DMS114 treated with DMSO at 0.1 percent for 48 hours (cell line): ENCODE measurements around the gene ZNF835.
A peak's percentile ranks its signal among the peaks of the same experiment; 100 is the strongest.
"Not testable (repeated sequence)": the region's sequence is repeated elsewhere in the genome, so short reads cannot be mapped to it uniquely, and the experiment has no call there.

Experiments used
- DNase-seq: peaks from one replicate; lab custom pipeline; 2025; ENCODE audit not compliant: unreplicated experiment; lab: John Stamatoyannopoulos, UW

Gene ZNF835

DNA sequence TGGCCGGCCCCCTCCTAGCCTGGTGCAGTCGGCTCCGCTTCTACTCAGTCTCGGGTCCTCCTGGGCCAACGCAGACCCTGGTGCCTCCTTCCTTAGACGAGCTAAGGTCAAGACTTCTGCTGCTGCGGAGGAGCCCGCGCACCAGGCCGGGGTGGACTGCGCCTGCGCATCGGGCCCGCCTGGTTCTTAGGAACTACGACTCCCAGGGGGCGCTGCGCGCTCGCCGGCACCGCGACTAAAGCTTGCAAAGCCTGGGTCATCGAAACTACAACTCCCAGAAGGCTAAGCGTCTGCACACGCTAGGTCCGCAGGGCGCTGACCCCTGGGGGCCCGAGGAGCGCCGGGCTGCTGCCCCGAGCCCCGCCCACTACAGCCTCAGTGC, at the start of gene ZNF835:
ZNF835 (minus strand) TSS at position 145 of the 382 bp plus-strand sequence. CDS start 6,559 bp downstream, outside the sequence.
- DNase-seq: peak; percentile 85

DNA sequence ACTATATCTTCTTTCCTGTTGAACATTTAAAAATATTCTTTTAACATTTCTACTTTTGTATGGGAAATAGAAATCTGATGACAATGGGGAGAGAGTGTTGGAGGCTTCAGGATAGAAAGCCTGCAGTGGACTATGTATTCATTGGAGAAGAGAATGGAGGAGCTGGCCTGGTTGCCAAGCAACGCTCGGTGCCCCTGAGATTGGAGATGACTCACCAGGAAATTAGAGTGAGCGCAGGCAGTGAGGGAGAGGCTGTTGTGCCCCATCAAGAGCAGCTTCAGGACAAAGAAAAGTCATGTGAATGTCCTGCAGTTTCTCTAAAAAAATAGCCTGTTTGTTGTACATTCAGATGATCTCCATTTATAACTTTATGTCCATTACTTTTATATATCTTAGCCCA, 48.7 kb upstream of the ZNF835 start:
- no peak for DNase-seq

DNA sequence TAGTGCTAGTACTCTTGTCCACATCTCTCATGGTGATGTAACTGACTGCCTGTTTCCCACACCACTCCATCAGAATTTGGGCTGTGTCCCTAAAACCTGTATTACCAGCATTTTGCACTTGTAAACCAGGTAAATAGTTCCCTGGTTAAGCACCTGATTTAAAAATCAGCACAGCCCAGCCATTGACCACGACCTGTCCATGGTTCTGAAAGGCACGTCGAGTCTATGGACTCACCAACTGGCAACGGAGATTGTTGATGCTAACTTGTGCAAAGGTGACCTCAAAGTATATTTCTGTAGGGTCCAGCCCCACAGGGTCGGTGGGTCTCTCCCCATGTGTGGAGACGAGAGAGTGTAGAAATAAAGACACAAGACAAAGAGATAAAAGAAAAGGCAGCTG, 46.7 kb upstream of the ZNF835 start:
- DNase-seq: no peak

DNA sequence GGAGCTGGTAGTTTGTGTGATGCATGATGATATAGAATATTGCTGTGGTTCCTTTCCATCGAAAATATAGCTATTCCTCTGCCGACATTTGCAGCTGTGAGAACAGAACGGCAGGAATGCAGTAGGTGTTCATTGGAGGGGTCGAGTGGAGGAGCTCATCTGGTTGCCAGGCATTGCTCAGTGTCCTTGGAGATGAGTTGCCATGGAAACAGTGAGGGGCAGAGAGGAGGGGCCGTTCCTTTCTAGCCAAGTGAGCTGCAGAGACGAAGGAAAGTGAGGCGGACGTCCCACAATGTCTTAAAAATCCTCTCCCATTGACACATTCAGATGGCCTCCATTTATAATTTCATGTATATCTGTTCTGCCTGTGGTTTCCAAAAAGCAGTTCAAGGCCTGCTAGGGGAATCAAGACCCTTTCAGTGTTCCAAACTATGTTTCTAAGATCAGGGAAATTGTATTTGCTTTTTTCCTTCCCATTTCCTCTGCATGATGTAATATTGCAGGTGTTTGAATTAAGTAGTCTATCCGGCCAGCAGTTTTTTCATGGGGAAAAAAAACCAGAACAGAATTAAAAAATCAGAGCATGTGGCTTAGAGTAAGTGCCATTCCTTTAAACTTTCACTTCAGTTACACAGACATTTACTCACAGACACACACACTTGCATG, 41.2 kb upstream of the ZNF835 start:
- no peak for DNase-seq

DNA sequence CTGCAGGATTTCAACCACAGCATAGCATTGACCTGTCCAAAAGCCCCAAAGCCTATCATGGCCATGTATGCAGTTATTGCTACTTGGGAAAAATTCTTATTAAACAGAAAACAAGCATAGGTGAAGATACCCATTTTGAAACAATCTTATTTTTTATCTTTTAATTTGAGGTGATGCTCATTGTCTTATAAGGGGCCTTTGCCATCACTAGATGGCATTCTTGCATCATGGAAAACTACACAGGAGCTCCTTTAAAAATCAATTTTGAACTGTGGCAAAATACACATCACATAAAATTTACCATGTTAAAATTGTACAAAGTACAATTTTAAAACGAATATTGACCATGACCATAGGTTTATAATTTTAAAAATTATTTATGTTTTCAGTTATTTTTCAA, 38.9 kb upstream of the ZNF835 start:
- no peak for DNase-seq

DNA sequence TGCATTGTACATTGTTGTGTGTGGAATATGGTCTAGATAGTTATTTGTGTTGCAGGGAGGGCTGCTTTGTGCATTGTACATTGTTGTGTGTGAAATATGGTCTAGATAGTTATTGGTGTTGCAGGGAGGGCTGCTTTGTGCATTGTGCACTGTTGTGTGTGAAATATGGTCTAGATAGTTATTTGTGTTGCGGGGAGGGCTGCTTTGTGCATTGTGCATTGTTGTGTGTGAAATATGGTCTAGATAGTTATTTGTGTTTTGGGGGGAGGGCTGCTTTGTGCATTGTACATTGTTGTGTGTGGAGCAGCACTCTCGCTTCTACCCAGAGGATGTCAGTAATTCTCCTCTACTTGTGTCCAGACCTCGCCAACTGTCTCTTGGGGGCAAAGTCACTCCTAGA, 36.3 kb upstream of the ZNF835 start:
- no peak for DNase-seq

DNA sequence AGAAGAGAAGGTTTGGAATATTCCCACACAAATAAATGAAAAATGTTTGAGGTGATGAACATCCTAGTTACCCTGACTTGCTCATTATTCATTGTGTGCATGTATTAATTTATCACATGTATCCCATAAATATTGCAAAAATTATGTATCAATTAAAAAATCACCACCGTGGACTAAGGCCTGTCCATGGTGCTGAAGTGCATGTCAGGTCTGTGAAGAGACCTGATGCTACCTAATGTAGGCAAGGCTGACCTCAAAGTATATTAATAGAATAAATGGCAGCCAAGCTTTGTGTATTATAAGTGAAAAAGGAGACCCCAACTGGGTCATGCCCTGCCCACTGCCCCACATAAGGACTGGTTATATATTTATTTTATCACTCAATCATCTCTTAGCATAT, 34.4 kb upstream of the ZNF835 start:
- no peak for DNase-seq

DNA sequence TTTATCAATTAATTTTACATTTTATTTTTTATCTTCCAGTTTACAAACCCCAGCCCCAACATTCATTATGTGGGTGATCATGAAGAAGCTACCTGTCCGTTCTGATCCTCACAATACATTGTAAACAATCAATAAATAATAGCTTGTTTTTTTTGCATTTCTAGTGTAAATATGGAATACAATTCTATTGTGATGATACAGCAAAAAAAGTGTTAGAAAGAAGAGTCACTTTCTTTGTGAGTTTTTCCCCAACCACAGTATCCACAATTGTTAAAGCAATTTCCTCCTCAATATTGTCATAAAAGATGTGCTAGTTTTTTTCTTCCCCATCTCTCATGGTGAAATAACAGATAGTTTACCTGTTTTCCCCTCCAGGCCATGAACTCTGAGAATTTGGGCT, 30.3 kb upstream of the ZNF835 start:
- DNase-seq: no peak

DNA sequence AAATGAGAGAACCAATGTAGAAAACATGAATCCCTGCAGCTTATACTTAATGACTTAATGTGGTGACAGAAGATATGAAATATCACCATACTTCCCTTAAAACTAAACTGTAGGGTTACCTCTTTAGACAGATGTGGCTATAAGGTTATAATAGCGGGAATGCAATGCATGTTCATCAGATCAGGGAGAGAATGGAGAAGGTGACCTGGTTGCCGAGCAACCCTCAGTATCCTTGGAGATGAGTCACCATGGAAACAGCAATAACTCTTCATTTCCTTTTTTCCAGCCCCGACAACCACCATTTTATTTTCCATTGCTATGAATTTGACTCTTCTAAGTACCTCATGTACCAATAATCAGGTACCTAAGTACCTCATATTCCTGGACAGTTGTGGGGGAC, 28.0 kb upstream of the ZNF835 start:
- DNase-seq: no peak

DNA sequence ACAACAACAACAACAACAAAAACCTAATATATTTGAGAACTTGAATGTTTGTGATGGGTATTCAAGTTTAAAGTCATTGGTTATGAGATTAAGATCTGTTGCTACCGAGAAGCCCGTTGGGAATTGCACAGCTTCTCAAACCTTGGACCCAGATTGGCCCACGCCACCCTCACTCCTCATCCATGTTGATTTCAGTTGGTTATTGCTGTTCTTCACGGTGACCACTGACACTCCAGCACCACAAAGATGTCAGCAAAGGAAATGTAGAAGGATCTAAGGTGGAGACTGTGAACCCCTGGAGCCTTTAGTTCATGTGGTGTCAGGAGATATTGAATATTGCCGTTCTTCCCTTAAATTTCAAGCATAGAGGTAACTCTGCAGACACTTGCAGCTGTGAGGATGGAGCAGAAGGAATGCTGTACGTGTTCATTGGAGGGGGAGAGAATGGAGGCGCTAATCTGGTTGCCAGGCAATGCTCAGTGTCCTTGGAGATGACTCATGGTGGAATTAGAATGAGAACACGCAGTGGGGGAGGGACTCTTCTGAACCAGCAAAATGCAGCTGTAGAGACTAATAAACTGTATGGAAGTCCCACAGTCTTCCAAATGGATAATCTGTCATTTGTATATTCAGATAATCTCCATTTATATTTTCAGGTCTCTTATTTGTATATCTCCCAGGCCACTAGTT, 20.8 kb upstream of the ZNF835 start:
- DNase-seq: no peak

DNA sequence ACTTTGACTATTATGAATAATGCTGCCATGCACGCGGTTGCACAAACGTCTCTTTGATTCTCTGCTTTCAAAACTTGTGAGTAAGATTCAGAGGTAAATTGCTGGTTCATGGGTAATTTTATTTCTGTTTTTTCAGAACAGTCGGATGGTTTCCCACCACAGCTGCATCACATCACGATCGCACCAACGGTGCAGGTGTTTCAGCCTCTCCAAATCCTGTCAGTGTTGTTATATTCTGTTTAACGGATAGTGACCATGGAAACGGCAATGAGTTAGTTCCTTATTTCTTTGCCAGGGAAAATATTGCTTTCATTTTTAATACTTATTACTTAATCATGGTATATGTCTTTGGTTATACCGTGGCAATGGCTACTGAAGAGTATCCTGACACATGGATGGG, 19.1 kb upstream of the ZNF835 start:
- no peak for DNase-seq

DNA sequence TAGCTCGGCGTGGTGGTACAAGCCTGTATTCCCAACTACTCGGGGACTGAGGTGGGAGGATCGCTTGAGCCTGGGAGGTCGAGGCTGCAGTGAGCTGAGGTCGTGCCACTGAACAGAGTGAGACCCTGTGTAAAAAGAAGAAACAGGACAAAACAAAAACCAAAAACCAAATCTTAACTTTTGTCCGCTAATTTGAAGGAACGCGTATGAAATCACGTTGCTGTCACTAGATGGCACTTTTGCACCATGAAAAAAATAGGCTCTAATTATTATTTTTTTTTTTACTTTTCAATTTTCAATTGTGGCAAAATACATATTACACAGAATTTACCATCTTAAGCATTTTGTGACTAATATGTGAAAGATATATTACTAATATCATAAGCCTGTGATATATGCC, 17.6 kb upstream of the ZNF835 start:
- DNase-seq: no peak

DNA sequence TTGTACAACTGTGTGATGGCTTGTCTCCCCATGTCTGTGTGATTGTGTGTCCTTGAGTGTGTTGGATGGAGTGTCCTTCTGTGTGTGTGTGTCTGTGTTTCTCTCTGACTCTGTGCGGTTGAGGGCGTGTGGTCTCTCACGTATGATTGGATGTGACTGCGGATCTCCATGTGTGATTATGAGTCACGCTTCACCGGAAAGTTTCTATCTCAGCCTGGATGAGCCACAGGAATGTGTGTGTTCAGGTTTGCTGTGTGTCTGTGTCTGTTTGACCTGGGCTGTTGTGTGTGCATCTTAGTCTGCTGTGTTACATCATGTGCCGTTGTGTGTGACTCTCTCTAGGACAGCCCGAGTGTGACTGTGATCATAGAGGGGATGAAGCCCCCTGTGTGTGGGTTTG, 15.5 kb upstream of the ZNF835 start:
- no peak for DNase-seq

DNA sequence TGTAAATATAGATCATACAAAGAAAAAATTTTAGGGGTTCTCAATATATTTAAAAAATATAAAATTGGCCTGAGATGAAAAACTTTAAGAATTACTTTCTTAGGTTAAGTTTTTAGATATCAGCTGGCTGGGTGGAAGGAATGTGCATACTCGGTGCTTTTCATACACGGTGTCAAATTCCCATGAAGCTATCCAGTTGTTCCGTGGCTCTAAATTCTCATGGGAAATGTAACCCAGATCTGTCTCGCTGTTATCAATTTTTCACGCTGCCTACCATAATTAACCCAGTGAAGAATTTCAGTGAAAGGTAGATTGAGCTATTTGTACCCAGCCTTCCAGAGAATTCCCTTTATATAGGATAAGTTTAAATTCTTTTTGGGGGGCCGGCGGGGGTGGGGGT, 11.6 kb upstream of the ZNF835 start:
- no peak for DNase-seq

DNA sequence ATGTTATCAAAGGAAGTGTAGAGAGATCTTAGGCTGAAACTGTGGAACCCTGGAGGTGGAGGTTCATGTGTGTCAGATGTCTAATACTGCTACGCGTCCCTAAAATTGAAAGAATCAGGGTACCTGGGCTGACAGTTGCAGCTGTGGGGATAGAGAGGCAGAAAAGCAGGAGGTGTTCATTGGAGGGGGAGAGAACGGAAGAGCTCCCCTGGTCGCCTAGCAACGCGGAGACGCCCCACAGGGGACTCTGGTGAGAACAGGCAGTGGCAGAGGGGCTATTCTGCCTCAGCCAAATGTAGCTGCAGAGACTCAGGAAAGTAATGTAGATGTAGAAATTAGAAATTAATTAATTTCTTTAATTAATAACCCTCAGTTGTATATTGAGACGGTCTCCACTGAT, 10.1 kb upstream of the ZNF835 start:
- no peak for DNase-seq

DNA sequence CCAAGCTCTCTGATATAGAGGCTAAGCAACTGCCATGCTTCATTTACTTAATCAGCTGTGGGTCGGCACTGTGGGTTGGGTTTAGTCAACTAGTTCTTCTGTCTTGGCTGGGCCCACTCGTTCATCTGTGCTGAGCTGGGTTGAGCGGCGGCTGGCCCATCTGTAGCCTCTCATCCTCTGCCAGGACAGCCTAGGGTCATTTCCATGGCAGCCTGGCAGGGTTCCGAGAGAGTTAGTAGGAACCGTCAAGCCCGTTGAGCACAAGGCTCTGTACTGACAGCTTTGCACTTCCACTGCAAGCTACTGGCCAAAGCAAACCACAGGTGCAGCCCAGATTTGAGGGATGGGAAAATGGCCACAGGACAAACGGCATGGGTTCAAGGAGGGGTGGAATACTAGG, 6.6 kb upstream of the ZNF835 start:
- no peak for DNase-seq

DNA sequence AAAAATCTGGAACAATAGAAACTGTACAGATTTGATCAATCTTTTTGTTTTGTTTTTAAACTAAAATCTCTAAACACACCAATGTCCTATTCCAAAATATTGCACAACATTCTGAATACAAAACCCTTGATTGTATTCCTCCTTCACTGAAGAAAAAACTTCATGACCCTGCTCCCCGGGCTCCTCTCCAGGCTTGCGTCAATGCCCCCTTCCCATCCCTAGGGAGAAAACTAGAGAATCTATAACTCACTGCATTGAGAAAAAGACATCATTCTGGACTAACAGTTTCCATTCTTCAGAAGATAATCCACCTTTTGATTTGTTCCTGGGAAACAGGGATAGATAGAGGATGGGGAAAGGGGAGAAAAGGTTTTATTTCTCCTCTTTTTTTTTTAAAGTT, 1.1 kb upstream of the ZNF835 start:
- not testable (repeated sequence) for DNase-seq

DNA sequence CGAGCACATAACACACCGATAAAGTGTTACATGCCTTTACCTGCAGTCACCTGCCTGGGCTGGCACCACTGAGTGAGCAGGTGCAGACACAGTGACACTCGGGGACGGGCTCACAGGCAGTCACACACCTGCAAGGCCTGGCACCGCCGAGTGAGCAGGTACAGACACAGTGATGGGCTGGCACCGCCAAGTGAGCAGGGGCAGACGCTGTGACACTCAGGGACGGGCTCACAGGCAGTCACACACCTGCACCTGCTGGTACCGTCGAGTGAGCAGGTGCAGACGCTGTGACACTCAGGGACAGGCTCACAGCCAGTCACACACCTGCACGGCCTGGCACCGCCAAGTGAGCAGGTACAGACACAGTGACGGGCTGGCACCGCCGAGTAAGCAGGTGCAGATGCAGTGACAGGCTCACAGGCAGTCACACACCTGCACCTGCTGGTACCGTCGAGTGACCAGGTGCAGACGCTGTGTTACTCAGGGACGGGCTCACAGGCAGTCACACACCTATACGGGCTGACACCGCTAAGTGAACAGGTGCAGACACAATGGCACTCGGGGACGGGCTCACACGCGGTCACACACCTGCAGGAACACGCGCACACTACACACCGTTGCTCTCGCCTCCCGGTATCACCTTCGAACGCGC, 470 bp downstream of the ZNF835 start:
- DNase-seq: no peak

DNA sequence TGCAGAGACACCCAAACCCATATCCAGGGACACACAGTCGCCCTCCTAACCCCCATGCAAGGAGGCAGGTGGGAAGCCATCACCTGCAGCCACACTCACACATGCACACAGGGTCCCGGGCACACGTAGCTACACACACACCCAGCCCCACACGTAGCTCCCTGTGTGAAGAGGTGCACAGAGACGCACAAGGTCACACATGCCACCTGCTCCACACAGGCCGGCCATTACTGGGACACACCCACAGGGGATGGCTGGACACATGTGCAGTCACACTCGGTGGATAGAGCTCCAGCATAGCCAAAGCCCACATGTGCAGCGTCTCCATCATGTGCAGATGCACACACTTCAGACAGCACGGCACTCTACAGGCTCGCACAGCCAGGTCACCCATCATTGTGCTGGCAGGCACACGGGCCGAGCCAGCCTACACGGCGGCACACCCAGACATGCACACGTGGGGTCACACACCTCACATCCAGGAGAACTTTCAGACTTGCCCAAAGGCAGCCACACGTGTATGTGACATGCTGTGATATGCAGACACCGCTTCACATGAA, 1.1 kb downstream of the ZNF835 start:
- no peak for DNase-seq

DNA sequence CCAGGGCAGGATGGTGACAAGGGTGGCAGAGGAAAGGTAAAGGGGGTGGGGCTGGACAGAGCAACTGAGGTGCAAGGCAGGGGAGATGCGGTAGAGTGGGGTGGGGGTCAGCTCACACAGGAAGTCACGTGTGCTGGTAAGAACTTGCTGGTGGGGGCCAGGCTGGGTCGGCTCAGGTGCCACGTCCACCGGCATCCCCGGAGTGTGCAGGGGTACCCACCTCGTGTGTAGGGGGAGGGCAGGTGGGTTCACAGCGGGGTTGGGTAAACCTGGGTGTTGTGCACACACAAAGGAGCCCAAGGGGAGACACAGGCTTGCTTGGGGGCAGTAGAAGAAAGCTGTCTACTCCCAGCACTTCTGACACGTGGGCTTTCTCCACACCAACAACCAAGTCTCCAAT, 2.9 kb downstream of the ZNF835 start:
- DNase-seq: no peak

DNA sequence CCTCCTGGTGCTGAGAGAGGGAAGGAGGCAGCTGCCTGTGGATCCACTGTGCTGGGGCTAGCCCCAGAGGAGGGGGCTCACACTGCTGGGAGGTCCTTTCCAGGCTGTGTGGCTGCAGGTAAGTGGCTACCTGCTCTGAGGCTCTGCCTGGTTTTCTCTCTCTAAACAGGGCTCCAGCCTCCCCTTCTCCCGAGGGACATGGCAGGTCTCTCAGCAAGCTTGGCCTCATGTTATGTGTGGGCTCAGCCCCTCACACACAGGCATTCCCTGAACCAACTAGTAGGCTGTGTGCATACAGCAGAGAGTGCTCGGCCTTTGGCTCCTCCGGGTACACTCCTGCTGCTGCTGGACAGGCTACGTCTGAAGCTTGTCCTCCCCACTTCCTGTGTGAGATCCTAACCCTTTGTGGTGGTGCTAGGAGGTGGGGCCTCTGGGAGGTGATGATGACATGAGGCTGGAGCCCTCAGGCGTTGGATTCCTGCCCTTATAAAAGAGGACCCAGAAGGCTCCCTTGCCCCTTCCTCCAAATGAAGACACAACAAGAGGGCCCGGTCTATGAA, 4.2 kb downstream of the ZNF835 start:
- DNase-seq: no peak

DNA sequence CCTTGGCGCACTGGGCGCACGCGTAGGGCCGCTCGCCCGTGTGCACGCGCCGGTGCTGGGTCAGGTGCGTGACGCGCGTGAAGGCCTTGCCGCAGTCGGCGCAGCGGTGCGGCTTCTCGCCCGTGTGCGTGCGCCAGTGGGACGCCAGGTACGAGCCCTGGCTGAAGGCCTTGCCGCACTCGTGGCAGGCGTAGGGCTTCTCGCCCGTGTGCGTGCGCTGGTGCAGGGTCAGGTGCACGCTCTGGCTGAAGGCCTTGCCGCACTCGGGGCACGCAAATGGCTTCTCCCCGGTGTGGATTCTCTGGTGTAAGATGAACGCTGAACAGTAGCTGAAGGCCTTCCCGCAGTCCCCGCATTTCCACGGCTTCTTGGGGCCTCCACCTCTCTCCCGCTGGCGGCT, 7.0 kb downstream of the ZNF835 start:
- no peak for DNase-seq
